Stimulated activated CD4-positive, alpha-beta T cell treated with anti-CD3 and anti-CD28 coated beads, Interleukin-15, amount 100 ng/mL, for 1 hour (primary cell): ENCODE data around the gene SFTPB.
A peak's percentile ranks its signal among the peaks of the same experiment; 100 is the strongest.
"Not testable (repeated sequence)": the region's sequence is repeated elsewhere in the genome, so short reads cannot be mapped to it uniquely, and the experiment has no call there.

Source experiments
- DNase-seq, 2 donors: peaks; one replicate each; pipeline ENCODE4 v3.0.0-alpha.2; 2020; ENCODE audit warnings: low read depth in 1 of 2, low spot score in 1 of 2

Gene SFTPB

DNA sequence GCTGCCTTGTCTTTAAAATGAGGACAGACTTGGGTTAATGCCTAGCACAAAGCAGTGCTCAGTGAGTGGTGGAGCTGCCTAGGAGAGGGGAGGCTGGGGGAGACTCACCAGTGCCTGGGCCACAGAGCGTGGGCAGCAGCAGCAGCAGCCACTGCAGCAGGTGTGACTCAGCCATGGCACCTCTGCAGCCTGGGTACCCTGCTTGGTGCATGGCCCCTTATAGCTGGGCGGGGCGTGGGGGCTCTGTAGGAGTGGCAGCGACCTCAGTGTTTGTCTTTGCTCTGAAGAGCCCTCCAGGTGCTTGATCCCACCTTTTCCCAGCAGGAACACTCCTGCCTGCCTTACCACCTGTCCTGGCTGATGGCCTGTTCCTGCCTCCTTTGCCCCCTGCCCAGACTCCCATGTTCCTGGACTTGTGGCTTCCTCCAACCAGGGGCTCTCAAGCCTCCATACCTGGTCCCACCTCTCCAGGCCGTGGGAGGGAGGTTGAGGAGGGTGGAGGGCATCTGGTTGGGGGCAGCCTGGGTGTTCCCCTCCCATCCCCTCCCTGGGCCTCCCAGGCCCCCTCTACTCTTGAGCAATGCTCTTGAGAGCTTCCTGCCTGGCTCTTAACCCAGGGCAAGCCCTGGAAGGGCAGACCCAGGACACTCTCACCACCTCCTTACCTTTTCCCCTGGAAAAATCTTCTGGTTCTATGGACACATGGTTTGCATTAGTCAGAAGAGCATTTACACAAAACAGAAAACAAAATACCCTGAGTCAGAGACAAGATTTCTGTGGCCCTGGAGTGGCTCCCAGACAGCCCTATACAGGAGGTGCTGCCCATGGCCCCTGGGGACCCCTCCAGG lies at the start of gene SFTPB:
SFTPB (minus strand) TSS at position 191 of the 848 bp plus-strand sequence; CDS start at position 175, 16 bp downstream.
- DNase-seq = no peak

DNA sequence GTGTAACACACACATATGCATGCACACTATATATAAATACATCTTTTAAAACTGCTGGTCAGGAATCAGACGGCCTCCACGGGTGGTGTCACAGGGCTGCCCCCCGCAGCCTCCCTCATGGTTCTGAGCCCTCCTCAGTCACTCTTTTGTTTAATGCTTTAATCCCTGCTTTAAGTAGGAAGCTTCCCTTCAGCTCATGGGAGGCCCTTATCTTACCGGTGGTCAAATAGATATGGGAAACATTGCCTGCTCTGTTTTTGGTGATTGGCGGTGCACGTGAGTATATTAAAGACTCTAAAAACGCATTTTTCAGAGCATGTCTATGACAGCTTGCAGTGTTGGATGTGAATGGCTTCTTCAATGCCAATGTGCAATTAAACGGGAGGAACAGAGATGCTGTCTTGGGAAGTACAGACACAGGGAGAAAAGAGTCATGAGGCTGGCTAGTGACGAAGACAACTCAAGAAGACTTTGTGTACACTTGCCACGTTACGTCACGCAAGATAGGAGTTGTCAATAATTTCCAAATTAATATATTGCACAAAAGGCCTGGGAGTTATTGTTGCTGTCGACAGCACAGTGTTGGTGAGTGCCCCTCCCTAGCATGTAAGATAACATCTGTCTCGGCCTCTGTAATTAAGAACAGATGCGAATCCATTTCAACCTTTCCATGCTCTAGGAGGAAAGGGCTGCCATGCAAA lies 49.5 kb upstream of the SFTPB start:
- no peak for DNase-seq

DNA sequence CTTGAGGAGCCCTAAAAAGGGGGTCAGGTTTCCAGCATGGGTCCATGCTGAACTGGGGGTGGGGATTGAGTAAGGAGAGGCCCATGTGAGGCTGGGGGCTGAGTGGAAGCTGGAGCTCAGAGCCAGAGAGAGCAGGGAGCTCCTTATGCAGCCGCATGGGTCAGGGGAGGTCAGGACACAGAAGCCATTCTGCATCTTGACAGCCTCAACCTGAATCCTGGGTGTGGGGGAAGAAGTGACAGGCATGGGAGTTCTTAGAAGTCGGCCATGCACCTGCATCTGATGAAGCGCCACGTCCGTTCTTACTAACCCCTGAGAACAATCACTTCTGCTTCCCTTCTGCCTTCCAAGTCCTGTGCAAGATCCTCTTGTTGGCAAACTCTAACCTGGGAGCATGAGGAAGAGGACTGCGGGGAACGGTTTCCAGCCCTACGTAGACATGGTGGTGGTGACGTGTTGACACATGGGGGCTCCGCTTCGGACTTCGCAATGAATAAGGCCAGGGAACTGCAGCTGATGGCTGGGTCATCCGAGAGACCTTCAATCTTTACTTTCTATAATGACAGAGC lies 48.4 kb upstream of the SFTPB start:
- no peak for DNase-seq

DNA sequence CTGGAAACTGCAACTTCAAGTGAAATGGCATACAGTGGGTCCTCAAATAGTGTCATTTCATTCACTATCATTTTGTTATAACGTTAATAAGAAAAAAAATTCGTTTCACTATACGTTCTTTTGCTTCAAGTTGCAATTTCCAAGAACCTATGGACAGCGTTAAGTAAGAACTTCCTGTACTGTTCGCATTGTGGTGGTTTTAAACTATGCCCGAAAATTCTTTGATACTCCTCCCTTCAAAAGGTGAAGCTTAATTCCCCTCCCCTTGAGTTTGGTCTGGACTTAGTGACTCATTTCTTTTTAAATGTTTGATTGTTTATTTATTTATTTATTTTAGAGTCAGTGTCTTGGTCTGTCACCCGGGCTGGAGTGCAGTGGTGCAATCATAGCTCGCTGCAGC lies 46.8 kb upstream of the SFTPB start:
- DNase-seq = no peak

DNA sequence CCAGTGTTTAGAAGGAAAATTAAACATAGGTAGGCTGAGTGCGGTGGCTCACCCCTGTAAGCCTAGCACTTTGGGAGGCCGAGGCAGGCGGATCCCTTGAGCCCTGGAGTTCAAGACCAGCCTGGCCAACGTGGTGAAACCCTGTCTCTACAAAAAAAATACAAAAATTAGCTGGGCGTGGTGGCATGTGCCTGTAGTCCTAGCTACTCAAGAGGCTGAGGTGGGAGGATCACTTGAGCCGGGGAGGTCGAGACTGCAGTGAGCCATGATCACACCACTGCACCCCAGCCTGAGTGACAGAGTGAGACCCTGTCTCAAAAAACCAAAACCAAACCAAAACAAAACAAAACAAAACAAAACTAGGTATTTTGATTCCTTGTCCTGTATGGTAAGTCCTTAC lies 46.4 kb upstream of the SFTPB start:
- DNase-seq = not testable (repeated sequence)

DNA sequence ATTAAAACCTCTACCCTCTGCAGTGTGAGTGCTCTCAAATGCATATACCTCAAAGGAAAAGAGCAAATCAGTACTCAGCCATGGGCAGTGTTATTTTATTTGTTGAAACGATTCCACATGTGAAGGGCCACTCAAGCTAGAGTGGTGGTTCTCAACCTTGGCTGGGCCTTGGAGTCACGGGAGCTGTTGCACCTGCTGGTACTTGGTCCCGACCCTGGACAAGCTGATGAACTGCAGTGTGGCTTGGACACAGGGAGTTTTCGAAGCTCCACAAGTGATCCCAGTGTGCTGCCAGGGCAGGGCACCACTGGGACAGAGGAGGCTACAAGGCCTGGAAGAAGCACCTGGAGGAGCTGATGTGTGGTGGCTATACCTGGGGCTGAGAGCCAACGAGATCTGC lies 45.8 kb upstream of the SFTPB start:
- DNase-seq = no peak

DNA sequence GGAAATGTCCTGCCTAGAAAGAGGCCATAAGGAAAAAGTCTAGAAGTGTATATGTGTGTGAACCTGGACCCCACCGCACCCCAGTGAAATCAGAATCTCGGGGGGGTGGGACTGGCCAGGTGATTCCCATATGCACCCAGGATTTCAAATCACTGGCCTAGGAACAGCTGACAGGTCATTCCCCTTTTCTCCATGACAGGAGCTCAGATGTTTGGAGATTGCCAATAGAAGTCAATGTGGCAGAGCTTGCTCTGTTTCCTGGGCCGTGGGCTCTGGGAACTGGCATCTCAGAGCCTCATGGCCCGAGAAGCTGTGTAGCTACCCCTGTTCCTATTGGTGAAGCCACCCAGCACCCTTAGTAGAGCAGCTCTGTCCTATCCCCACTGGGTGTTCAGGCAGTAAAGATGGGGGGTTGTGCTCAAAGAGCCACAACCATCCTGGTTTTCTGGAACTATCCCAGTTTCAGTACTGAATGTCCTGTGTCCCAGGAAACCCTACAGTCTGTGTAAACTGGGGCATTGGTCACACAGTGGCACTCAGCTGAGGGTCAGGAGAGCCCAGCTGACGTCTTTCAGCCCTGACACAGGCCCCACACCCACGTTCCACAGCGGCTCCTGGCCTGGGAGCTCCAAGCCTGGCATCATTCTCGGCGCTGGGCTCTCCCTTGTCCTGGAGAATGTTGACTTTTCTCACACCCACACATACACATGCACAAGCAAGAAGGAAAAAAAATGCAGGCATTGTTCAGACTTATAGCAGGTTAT lies 45.0 kb upstream of the SFTPB start:
- DNase-seq = no peak

DNA sequence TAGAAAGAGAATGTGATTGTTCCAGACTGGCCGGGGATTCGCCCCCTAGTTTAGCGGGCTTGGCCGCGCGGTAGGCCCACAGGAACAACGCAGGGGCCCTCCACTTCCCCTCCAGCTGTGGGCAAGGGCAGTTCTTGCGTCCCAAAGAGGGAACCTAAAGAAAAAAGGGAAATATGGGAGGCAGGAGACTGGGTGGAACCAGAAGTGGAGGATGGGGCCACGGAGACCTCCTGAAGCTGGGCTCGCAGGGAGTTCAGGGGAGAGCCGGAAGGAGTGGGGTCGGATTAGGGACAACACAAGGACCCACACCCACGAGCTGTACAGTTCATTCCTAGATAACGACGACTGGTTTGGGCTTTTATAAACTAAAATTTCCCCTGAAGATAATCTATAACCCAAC lies 44.3 kb upstream of the SFTPB start:
- DNase-seq = no peak

DNA sequence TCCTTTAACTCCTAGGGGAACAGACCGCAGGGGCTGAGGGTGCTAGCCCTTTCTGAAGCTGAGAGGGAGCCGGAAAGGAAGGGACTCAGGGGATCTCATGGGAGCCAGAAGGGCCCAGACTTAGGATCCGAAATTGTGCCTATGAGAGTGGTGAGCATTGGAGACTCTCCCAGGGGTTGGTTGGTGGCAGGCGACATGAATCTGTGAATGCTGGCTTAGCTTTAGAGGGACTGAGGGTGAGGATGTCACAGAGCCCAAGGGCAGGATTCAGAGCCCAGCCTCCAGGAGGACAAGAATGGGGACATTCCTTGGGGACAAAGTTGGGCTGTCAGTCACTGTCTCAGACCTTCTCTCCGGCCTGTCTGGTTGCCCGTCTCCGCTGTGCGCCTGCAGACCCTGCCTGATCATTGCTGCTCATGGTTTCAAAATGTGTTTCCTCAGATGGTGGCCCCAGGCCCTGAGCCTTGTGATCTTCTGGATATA lies 43.6 kb upstream of the SFTPB start:
- DNase-seq = no peak

DNA sequence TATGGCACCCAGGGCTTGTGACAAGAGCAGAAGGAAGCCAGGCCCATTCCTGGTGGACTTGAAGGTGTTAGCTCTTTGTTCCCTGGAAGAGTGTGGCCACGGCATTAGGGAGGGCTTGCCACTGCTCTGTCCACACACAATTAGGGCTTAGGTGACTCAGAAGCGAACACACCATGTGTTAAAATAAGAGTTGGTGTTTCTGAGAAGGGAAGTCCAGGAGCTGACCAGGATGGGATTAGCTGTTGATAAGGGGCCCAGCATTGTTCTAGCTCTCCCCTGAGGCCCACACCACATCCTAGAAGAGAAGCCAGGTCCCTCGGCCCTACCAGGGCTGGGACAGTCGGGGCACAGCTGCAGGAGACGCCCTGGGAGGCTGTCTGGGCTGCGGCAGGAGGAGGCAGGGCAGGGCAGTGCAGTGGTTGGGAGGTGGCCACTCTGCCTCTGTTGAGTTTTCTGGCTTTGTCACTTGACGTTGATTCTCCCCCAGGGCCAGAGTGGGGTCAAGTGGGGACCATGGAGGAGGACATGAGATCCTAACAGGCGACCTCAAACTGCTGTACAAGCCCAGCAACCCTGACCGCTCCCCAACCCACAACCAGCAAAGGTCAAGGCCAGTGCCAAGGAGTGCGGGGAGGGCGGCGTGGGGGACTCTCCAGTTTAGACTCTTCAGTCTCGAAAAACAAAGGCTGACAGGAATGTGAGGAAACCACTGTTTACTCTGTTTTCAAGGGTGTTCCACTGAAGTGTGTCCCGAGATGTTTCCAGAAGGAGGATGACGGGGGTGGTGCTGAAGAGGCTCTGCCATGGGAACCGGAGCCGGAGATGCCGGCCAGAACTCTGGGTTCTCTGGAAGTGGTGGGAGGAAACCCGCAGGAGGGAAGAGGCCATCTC lies 42.9 kb upstream of the SFTPB start:
- DNase-seq = no peak

DNA sequence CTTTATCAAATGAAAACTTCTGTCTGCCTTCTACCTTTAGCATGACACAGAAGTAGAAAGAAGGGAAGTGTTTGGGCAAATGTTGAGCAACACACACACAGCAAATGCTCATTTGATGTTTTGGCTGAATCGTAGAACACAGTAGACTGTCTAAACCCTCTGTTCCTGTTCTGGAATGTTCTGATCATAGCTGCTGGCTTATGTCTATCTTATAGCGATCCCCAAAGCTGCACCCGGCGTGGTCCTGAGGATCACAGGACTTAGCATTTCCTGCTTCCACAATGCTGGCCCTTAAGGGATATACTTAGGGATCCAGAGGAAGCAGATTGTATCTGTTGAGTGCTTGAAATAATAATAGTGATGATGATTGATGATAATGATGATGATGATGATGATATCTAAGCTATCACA lies 41.4 kb upstream of the SFTPB start:
- no peak for DNase-seq

DNA sequence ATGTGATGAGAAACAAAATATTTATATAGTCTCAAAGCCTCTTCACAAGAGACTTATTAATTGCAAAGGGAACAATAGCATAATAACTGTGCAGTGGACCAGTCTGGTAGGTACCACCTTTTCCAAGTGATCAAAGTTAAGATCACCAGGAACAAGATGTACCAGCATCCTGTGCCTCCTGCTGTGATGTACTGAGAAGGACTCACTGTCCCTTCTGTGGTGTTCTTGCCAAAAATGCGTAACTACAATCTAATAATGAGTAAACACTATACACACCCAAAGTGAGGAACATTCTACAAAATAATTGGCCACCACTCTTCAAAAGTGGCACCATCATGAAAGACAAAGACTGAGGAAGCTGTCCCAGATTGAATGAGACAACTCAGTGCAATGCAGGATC lies 40.6 kb upstream of the SFTPB start:
- DNase-seq = no peak

DNA sequence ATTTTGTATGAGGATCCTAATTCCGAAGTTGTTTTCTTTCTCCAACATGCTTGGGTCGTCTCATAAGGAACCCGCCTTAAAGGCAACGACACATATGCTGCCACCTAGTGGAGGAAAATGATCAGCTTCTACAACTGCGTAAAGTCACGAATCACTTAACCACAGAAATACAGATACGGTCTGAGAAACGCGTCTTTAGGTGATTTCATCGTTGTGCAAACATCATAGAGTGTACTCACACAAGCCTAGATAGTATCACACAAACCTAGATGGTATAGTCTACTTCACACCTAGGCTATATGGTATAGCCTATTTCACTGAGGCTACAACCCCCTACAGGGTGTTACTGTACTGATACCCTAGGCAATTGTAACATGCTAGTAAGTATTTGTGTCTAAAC lies 39.3 kb upstream of the SFTPB start:
- DNase-seq = peak in 1 of 2 donors; percentile 21

DNA sequence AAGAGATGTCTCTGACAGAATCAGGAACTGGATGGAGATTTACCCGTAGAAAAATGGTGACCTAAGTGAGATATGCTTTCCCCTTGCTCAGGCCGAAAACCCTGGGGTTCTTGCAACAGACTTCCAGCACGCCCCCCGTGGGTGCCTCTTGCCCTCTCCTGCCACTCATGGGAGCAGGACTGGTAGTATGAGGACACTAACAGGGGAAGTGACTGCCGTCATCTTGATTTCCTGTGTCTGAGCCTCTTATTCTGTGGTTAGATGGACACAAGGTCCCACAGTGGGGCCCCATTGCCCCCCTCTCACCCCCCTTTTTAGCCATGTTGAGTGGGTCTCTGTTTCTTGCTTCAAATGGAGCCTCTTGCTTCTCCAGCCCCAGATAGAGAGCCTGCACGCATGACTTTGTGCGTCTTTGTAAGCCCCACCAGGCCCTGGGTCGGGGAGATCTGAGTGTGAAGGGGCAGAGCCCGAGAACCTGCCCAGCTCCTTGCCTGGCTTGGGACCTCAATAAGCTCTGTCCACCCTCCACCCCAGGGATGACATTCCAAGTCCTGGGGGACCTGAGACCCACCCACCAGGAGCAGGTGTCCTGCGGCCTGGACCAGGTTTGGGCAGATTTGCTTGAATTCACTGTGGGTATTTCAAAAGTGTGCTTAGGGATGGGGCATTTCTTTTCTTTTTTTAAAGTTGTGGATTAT lies 38.7 kb upstream of the SFTPB start:
- DNase-seq = no peak

DNA sequence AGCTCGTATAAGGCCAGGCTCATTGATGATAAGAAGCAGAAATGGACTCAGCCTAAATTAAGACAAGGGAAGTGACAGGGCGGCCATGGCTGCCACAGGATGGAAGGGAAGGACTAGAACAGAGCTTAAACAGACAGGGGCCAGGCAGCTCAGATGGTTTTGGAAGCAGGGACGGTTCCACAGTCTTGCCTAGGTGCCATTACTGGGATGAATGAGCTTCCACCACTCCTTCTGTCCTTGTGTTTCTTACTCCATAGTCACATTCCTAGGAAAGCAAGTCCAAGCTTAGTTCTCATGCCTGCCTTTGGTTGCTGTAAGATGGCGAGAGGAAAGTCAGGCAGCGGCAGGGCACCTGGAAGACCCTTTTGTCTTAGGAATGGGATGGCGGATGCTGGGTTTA lies 38.1 kb upstream of the SFTPB start:
- no peak for DNase-seq

DNA sequence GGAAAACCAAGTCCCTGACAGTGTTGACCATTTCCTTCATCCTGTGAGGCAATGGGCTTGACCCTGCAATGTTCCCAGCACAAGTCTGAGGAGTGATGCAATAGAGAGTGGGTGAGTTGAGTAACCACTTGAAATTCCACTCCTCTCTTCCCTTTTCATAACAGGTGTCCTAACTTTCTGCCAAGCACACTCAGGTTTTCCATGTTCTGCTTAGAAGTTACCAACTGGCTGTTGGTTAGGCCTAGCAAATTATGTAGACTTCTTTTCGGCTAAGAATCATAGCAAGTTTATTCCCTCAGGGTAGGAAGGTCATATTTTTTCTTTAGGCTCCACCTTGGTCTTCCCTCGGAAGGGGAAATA lies 37.7 kb upstream of the SFTPB start:
- DNase-seq = no peak

DNA sequence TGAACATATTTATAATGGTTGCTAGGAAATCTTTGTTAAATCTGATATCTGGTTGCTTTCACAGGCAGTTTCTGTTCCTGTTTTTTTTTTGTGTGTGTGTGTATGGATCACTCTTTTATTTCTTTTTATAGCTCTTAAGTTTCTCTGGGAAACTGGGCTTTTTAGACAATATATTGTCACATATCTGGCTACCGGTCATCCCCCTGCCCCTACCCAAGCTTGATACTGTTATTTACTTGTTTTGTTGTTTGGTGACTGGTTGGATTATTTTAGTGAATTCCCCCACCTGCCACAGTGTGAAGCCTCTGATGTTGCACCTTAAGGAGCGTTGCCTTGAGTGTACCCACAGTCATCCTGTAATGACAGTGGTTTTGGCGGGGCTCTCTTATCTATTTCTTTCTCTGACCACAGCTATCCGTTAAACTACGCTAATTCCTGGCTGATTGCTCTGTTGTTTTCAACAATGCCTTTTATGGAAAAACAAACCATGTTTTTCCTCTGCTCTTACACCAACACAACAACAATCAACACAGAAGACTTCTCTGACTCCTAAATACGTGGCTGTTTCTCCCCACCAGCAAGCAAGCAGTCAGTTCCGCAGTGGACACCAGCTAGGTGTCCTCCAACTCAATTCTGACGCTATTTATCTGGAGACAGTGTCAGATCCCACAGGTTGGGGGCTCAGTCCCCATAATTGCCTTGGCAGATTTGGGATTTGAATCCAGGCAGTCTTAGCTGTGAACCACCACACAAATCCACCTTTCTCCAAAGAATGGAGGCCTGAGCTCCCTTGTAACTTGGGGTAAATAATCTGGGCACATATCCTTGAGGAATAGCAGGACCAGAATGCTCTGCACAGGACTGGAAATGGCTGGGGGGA lies 37.0 kb upstream of the SFTPB start:
- DNase-seq = no peak

DNA sequence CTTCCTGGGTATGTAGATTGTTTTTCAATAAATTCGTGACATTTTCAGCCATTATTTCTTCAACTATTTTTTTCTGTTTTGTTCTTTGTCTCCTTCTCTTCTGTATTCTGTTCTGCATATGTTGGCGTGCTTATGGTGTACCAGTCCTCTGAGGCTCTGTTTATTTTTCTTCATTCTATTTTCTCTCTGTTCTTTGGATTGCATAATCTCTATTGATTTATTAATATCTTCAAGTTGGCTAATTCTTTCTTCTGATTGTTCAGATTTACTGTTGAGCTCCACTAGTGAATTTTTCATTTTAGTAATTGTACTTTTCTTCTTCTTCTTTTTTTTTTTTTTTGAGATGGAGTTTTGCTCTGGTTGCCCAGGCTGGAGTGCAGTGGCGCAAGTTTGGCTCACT lies 36.0 kb upstream of the SFTPB start:
- no peak for DNase-seq

DNA sequence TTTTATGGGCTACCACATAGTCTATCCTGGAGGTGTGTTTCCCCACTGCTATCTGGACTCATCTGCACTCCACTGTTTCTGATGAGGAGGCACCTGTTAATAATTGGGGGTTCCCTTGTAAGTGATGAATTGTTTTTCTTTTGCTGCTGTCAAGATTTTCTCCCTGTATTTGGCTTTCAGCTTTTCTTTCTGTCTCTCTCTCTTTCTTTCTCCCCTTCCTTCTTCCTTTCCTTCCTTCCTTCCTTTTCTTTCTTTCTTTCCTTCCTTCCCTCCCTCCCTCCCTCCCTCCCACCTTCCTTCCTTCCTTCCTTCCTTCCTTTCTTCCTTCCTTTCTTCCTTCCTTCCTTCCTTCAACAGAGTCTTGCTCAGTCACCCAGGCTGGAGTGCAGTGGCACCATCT lies 35.3 kb upstream of the SFTPB start:
- DNase-seq = no peak
